ENCODE data around the gene ECI1.
"Not testable (repeated sequence)": the region's sequence is repeated elsewhere in the genome, so short reads cannot be mapped to it uniquely, and the experiment has no call there.

Gene ECI1

GRCh38 chr16:2253293-2253692, 1.9 kb upstream of the ECI1 start:
- no peak for DNase-seq (ENCODE audit: low read depth)

GRCh38 chr16:2252806-2253148, 1.4 kb upstream of the ECI1 start:
- DNase-seq (ENCODE audit: low read depth), result no peak

GRCh38 chr16:2250652-2251295, 613 bp downstream of the ECI1 start:
- no peak for DNase-seq (ENCODE audit: low read depth)

- DNase-seq (ENCODE audit: low read depth), result no peak
These were observed 5.0 kb downstream of the ECI1 start for GRCh38 chr16:2246301-2246885.

GRCh38 chr16:2244926-2245795, 6.2 kb downstream of the ECI1 start:
- DNase-seq (ENCODE audit: low read depth), result no peak

- DNase-seq (ENCODE audit: low read depth), result no peak
These were observed 7.1 kb downstream of the ECI1 start for GRCh38 chr16:2244301-2244700.

GRCh38 chr16:2243781-2244180, 7.6 kb downstream of the ECI1 start:
- no peak for DNase-seq (ENCODE audit: low read depth)

GRCh38 chr16:2243031-2243528, 8.3 kb downstream of the ECI1 start:
- DNase-seq (ENCODE audit: low read depth), result no peak

- no peak for DNase-seq (ENCODE audit: low read depth)
These were observed 8.8 kb downstream of the ECI1 start for GRCh38 chr16:2242598-2242997.

GRCh38 chr16:2240331-2240730, 11.1 kb downstream of the ECI1 start:
- not testable (repeated sequence) for DNase-seq (ENCODE audit: low read depth)

- no peak for DNase-seq (ENCODE audit: low read depth)
These were observed 12.3 kb downstream of the ECI1 start for GRCh38 chr16:2238838-2239675.

GRCh38 chr16:2238150-2238837, 13.1 kb downstream of the ECI1 start:
- no peak for DNase-seq (ENCODE audit: low read depth)

GRCh38 chr16:2237493-2238149, 13.8 kb downstream of the ECI1 start:
- DNase-seq (ENCODE audit: low read depth), result no peak

GRCh38 chr16:2237102-2237482, 14.3 kb downstream of the ECI1 start:
- DNase-seq (ENCODE audit: low read depth), result no peak

- no peak for DNase-seq (ENCODE audit: low read depth)
These were observed 14.9 kb downstream of the ECI1 start, which contains the start of gene DNASE1L2 for GRCh38 chr16:2236337-2237101. Gene DNASE1L2 (plus strand): TSS chr16:2236444. CDS start chr16:2236817, 373 bp downstream.

GRCh38 chr16:2235695-2236336, 15.6 kb downstream of the ECI1 start:
- no peak for DNase-seq (ENCODE audit: low read depth)

- DNase-seq (ENCODE audit: low read depth), result no peak
These were observed 16.1 kb downstream of the ECI1 start for GRCh38 chr16:2235234-2235651.

GRCh38 chr16:2234813-2235170, 16.6 kb downstream of the ECI1 start:
- no peak for DNase-seq (ENCODE audit: low read depth)
